Trophoblast cell (in vitro differentiated cells and primary cell): ENCODE data around the gene ULK1.
"Not testable (repeated sequence)": the region's sequence is repeated elsewhere in the genome, so short reads cannot be mapped to it uniquely, and the experiment has no call there.

Experiments used
- DNase-seq, 2 donors: peaks; one replicate each; pipeline ENCODE4 v3.0.0-alpha.2; 2016
- H2AFZ ChIP-seq: 2 replicates; pipeline ENCODE4 v1.6.1; 2013; ENCODE audit warnings: low read length, moderate library complexity, mild to moderate bottlenecking; ENCODE audit not compliant: insufficient read depth, poor library complexity
- H2AK5ac ChIP-seq: 2 replicates; pipeline ENCODE4 v1.6.1; 2013; ENCODE audit warnings: mild to moderate bottlenecking, low read length
- H2BK120ac ChIP-seq: 2 replicates; pipeline ENCODE4 v1.6.1; 2013; ENCODE audit warnings: low read length, mild to moderate bottlenecking, moderate library complexity; ENCODE audit not compliant: insufficient read depth, poor library complexity
- H2BK12ac ChIP-seq: 2 replicates; pipeline ENCODE4 v1.6.1; 2013; ENCODE audit warnings: mild to moderate bottlenecking, low read length, moderate library complexity
- H2BK5ac ChIP-seq: 2 replicates; pipeline ENCODE4 v1.6.1; 2013; ENCODE audit warnings: low read length, low read depth, moderate library complexity, mild to moderate bottlenecking; ENCODE audit not compliant: poor library complexity
- H3K14ac ChIP-seq: 2 replicates; pipeline ENCODE4 v1.6.1; 2013; ENCODE audit warnings: mild to moderate bottlenecking, low read length
- H3K18ac ChIP-seq: 2 replicates; pipeline ENCODE4 v1.6.1; 2013; ENCODE audit warnings: mild to moderate bottlenecking, low read length
- H3K23ac ChIP-seq: 2 replicates; pipeline ENCODE4 v1.6.1; 2013; ENCODE audit warnings: low read length
- H3K27ac ChIP-seq: 2 replicates; pipeline ENCODE4 v1.5.1; 2013; ENCODE audit warnings: low read depth, mild to moderate bottlenecking, inconsistent platforms, low read length, moderate library complexity
- H3K27me3 ChIP-seq: 2 replicates; pipeline ENCODE4 v1.6.1; 2013; ENCODE audit warnings: inconsistent platforms, mild to moderate bottlenecking, low read length, moderate library complexity; ENCODE audit not compliant: insufficient read depth
- H3K36me3 ChIP-seq, 2 experiments: 1 replicate in 1 of 2; 2 replicates in 1 of 2; pipeline ENCODE4 v1.6.1; 2013; ENCODE audit warnings: low read length in 2 of 2, mild to moderate bottlenecking in 2 of 2, moderate library complexity in 1 of 2; ENCODE audit not compliant: insufficient read depth in 2 of 2, control insufficient read depth in 1 of 2
- H3K4ac ChIP-seq: 2 replicates; pipeline ENCODE4 v1.6.1; 2013; ENCODE audit warnings: low read depth, mild to moderate bottlenecking, low read length, moderate library complexity
- H3K4me1 ChIP-seq, 2 experiments: 1 replicate in 1 of 2; 2 replicates in 1 of 2; pipeline ENCODE4 v1.6.1; 2013; ENCODE audit warnings: low read length in 2 of 2, mild to moderate bottlenecking in 2 of 2, moderate library complexity in 1 of 2; ENCODE audit not compliant: insufficient read depth in 2 of 2, control insufficient read depth in 1 of 2
- H3K4me2 ChIP-seq: 2 replicates; pipeline ENCODE4 v1.6.1; 2013; ENCODE audit warnings: inconsistent platforms, mild to moderate bottlenecking, low read length, moderate library complexity
- H3K4me3 ChIP-seq: 2 replicates; pipeline ENCODE4 v1.5.1; 2013; ENCODE audit warnings: mild to moderate bottlenecking, low read depth, low read length, inconsistent platforms
- H3K79me1 ChIP-seq: one replicate; pipeline ENCODE4 v1.6.1; 2013; ENCODE audit warnings: low read length
- H3K79me2 ChIP-seq: 2 replicates; pipeline ENCODE4 v1.6.1; 2013; ENCODE audit warnings: low read length, mild to moderate bottlenecking; ENCODE audit not compliant: control insufficient read depth, insufficient read depth, poor library complexity
- H3K9ac ChIP-seq: 2 replicates; pipeline ENCODE4 v1.6.1; 2013; ENCODE audit warnings: mild to moderate bottlenecking, low read length
- H3K9me3 ChIP-seq: 2 replicates; pipeline ENCODE4 v1.6.1; 2013; ENCODE audit warnings: low read depth, mild to moderate bottlenecking, control low read depth, inconsistent platforms, low read length; ENCODE audit not compliant: insufficient read depth
- H4K12ac ChIP-seq: 2 replicates; pipeline ENCODE4 v1.6.1; 2013; ENCODE audit warnings: low read depth, mild to moderate bottlenecking, low read length, moderate library complexity
- H4K8ac ChIP-seq: 2 replicates; pipeline ENCODE4 v1.6.1; 2013; ENCODE audit warnings: low read depth, mild to moderate bottlenecking, low read length, moderate library complexity
- H4K91ac ChIP-seq: one replicate; pipeline ENCODE4 v1.6.1; 2013; ENCODE audit warnings: low read depth, mild to moderate bottlenecking, low read length, moderate library complexity
- WGBS: extraction: QIAGEN DNeasy Blood & Tissue Kit; methylation state at CpG from one replicate; pipeline ENCODE4 v1.1.7; 2013; ENCODE audit warnings: missing lambda C conversion rate; ENCODE audit not compliant: insufficient read length, insufficient coverage; ENCODE audit errors: extremely low coverage; 5-methylcytosine and 5-hydroxymethylcytosine counted together

Gene ULK1

DNA sequence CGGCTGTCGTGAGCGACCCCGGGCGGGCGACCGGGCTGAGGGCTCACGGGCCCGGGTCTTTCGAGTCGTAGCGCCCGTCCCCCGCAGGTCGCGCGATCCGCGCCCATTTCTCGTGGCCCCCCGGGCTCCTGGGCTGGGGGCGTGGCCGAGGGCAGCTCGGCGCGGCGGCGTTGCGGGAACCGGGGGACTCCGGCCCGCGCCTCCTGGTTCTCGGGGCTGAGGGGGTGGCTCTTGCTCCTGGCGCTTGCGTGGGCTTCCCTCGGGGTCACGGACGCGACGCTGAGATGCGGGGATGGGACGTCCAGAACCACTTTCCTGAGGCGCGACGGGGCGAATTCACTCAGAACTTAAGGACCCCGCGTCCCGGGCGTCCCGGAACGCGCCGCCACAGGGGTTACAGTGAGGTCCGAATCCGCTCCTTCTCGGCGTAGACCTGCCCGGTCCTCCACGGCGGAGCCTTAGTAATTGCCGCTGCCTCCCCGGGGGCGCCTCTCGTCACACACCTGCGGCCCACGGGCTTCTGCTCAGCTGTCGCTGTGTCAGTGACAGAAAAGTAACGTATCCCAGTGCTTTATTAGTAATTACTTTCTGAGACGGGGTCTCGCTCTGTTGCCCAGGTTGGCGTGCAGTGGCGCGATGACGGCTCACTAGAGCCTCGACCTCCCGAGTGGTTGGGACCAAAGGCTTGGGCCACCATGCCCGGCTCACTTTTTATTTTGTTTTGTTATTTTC is 55.9 kb downstream of the ULK1 start:
- Histone ChIP-seq H2BK5ac (peak overlapping the region; percentile 85), H4K12ac (peak overlapping the region; percentile 95), H3K23ac (no peak overlapping the region), H3K4me3 (peak overlapping the region; percentile 99), H3K79me2 (peaks cover 15% of the 10 kb centered on the region), H2AK5ac (peak overlapping the region; percentile 92), H3K18ac (peak overlapping the region; percentile 99), H3K9me3 (peaks cover 1% of the 10 kb centered on the region), H3K4ac (peak overlapping the region; percentile 98), H4K91ac (peak overlapping the region; percentile 96), H3K4me2 (peak overlapping the region; percentile 88), H3K79me1 (peaks cover 12% of the 10 kb centered on the region), H3K27ac (peak overlapping the region; percentile 89), H2BK120ac (peak overlapping the region; percentile 99), H3K14ac (peak overlapping the region; percentile 100), H3K27me3 (peaks cover 3% of the 10 kb centered on the region), H3K36me3 (no peaks in the 10 kb centered on the region), H3K9ac (peak overlapping the region; percentile 98), H2AFZ (peak overlapping the region; percentile 99), H4K8ac (peak overlapping the region; percentile 100), H2BK12ac (no peak overlapping the region), H3K4me1 (peaks cover 0 to 8% of the 10 kb centered on the region in 2 experiments)
- DNase-seq: peak in 1 of 2 donors; percentile 33
- no CpG with 5 or more reads among the region's 79 CpGs for WGBS

- not testable (repeated sequence) for H3K9ac ChIP-seq, H3K27ac ChIP-seq, H3K4me2 ChIP-seq, H3K27me3 ChIP-seq, DNase-seq, H4K12ac ChIP-seq, H2BK12ac ChIP-seq, H2BK5ac ChIP-seq, H3K14ac ChIP-seq, H2AFZ ChIP-seq, H3K9me3 ChIP-seq, H4K91ac ChIP-seq, H3K18ac ChIP-seq, H3K4me3 ChIP-seq, H2AK5ac ChIP-seq, H2BK120ac ChIP-seq, H3K36me3 ChIP-seq, H3K23ac ChIP-seq, H4K8ac ChIP-seq
- Histone ChIP-seq H3K79me1 (peaks cover 12% of the 10 kb centered on the region), H3K79me2 (peaks cover 15% of the 10 kb centered on the region), H3K4me1 (peaks cover 0 to 11% of the 10 kb centered on the region in 2 experiments), H3K4ac (peak overlapping the region; percentile 85)
- WGBS: no CpG with 5 or more reads among the region's 9 CpGs
These were observed 59.4 kb downstream of the ULK1 start for GRCh38 chr12:131953810-131954209.

DNA sequence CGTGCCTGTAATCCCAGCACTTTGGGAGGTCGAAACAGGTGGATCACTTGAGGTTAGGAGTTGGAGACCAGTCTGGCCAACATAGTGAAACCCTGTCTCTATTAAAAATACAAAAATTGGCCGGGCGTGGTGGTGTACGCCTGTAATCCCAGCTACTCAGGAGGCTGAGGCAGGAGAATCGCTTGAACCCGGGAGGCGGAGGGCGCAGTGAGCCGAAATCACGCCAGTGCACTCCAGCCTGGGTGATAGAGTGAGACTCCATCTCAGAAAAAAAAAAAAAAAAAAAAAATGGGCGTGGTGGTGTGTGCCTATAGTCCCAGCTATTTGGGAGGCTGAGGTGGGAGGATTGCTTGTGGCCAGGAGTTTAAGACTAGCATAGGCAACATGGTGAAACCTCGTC is 60.0 kb downstream of the ULK1 start:
- H3K9me3 ChIP-seq, H4K12ac ChIP-seq, H3K14ac ChIP-seq, H3K18ac ChIP-seq, DNase-seq, H3K4me3 ChIP-seq, H2AFZ ChIP-seq, H4K91ac ChIP-seq, H3K27ac ChIP-seq, H3K79me1 ChIP-seq, H3K4me1 ChIP-seq, H3K4me2 ChIP-seq, H2BK5ac ChIP-seq, H3K36me3 ChIP-seq, H2BK120ac ChIP-seq, H2AK5ac ChIP-seq, H3K23ac ChIP-seq, H4K8ac ChIP-seq, H3K9ac ChIP-seq, H2BK12ac ChIP-seq, H3K27me3 ChIP-seq: not testable (repeated sequence)
- no CpG with 5 or more reads among the region's 13 CpGs for WGBS
- peak overlapping the region; percentile 61 for H3K4ac ChIP-seq
- H3K79me2 ChIP-seq: peaks cover 13% of the 10 kb centered on the region

- no peak overlapping the region for H3K4me2 ChIP-seq
- H3K9ac ChIP-seq: no peak overlapping the region
- no peak overlapping the region for H3K4me3 ChIP-seq
- H4K12ac ChIP-seq: no peak overlapping the region
- peaks cover 6% of the 10 kb centered on the region in 2 experiments for H3K36me3 ChIP-seq
- H3K27me3 ChIP-seq: no peaks in the 10 kb centered on the region
- no peaks in the 10 kb centered on the region for H3K79me1 ChIP-seq
- no peak overlapping the region for H3K4ac ChIP-seq
- no CpG with 5 or more reads among the region's 4 CpGs for WGBS
- H2BK5ac ChIP-seq: no peak overlapping the region
- H2AFZ ChIP-seq: no peak overlapping the region
- no peaks in the 10 kb centered on the region for H3K9me3 ChIP-seq
- DNase-seq: no peak
- no peak overlapping the region for H4K91ac ChIP-seq
- peaks cover 2 to 3% of the 10 kb centered on the region in 2 experiments for H3K4me1 ChIP-seq
- H2BK120ac ChIP-seq: no peak overlapping the region
- no peak overlapping the region for H3K27ac ChIP-seq
- peaks cover 2% of the 10 kb centered on the region for H3K79me2 ChIP-seq
- no peak overlapping the region for H3K23ac ChIP-seq
- no peak overlapping the region for H3K14ac ChIP-seq
- H2AK5ac ChIP-seq: no peak overlapping the region
- no peak overlapping the region for H4K8ac ChIP-seq
- no peak overlapping the region for H3K18ac ChIP-seq
- H2BK12ac ChIP-seq: no peak overlapping the region
These were observed 64.7 kb downstream of the ULK1 start for GRCh38 chr12:131959116-131959515.
